Measurements from ENCODE around the gene RAB10. TPM values are rescaled to one million over a fixed set of nuclear protein-coding genes. Genes with fewer than 3 reads are reported as not detected.

The RAB10 gene
- total RNA-seq, 1 experiment from 2014 or later, result 130 TPM

GRCh38 chr2:26169681-26170414 lies 136.0 kb downstream of the RAB10 start:
- no peak overlapping the region for H2BK5ac ChIP-seq (ENCODE audit: insufficient read length, low read length)
- H3K4me3 Mint-ChIP-seq, result no peak overlapping the region

More at GRCh38 chr2:26169681-26170414, 136.0 kb downstream of the RAB10 start:
- no peak for TF ChIP-seq CTCF (conservative IDR thresholded peaks at IDR 0.05)
- Histone ChIP-seq H3K27me3 (ENCODE audit: insufficient read depth, low read length) (no peaks in the 10 kb centered on the region), H3K4me1 (ENCODE audit: insufficient read depth, low read length) (no peaks in the 10 kb centered on the region; the same call in 1 of the 2 replicates), H2BK15ac (ENCODE audit: low read depth, low read length) (no peak overlapping the region), H3K27ac (ENCODE audit: insufficient read length, low read depth, low read length) (no peak overlapping the region), H3K4ac (ENCODE audit: low read depth, low read length) (no peak overlapping the region), H2AFZ (ENCODE audit: low read length) (no peak overlapping the region), H2BK120ac (ENCODE audit: low read depth, low read length, poor library complexity, severe bottlenecking) (no peak overlapping the region), H3K23ac (ENCODE audit: insufficient read length, low read depth, low read length) (no peak overlapping the region), H4K20me1 (ENCODE audit: control insufficient read depth, insufficient read depth, insufficient read length) (no peaks in the 10 kb centered on the region), H3K79me2 (ENCODE audit: insufficient read depth, low read length) (no peaks in the 10 kb centered on the region), H4K8ac (replicated peaks; ENCODE audit: insufficient read length, low read depth, low read length) (no peak overlapping the region), H3K18ac (ENCODE audit: insufficient read length, low read depth, low read length) (no peak overlapping the region), H3K9ac (ENCODE audit: extremely low read depth, insufficient read length, low read length) (no peak overlapping the region), H3K23me2 (ENCODE audit: insufficient read length, low read depth, low read length, poor library complexity, severe bottlenecking) (peaks cover 11% of the 10 kb centered on the region), H3T11ph (ENCODE audit: low read length) (no peak overlapping the region), H2BK20ac (ENCODE audit: low read depth, low read length, poor library complexity, severe bottlenecking) (no peak overlapping the region), H3K56ac (ENCODE audit: insufficient read length, low read depth, low read length) (no peak overlapping the region), H3K9me3 (ENCODE audit: control insufficient read depth, low read depth, low read length) (no peaks in the 10 kb centered on the region), H3K4me2 (ENCODE audit: insufficient read depth, insufficient read length, low read length) (no peak overlapping the region), H2AK5ac (ENCODE audit: insufficient read length, low read length) (no peak overlapping the region), H3K79me1 (ENCODE audit: insufficient read depth, low read depth, low read length, poor library complexity, severe bottlenecking) (no peaks in the 10 kb centered on the region), H2BK12ac (ENCODE audit: insufficient read length, low read depth, low read length) (no peak overlapping the region), H3K14ac (ENCODE audit: insufficient read depth, low read length) (no peak overlapping the region), H4K91ac (ENCODE audit: insufficient read length, low read depth, low read length) (no peak overlapping the region), H4K5ac (ENCODE audit: insufficient read length, low read depth, low read length) (no peak overlapping the region)
- no peak for DNase-seq
- H3K4me1 Mint-ChIP-seq, result peaks cover 7 to 10% of the 10 kb centered on the region in 2 experiments
- no peak overlapping the region for H3K27ac Mint-ChIP-seq
- no peaks in the 10 kb centered on the region for H3K36me3 Mint-ChIP-seq (ENCODE audit: insufficient read depth in 1 of 3, low read depth in 3 of 3)
- H3K9me3 Mint-ChIP-seq, result peaks cover 0 to 5% of the 10 kb centered on the region in 2 experiments; a peak in 1 of 5 replicates
- peaks cover 28% of the 10 kb centered on the region for H3K27me3 Mint-ChIP-seq (ENCODE audit: low read depth)
- no CpG with 5 or more reads among the region's 14 CpGs for WGBS (ENCODE audit: extremely low coverage, insufficient read length, low lambda C conversion rate)

Data from H9 (cell line).